HG02642 (cell line): ENCODE data around the gene AGMO.

Source experiments
- ATAC-seq: cut with Tn5 transposase; IDR thresholded peaks from one replicate; pipeline ENCODE4 v1.9.1; 2021; ENCODE audit warnings: mild to moderate bottlenecking; ENCODE audit not compliant: unreplicated experiment, poor library complexity

AGMO gene

GRCh38 chr7:15279640-15280039, 282.2 kb downstream of the AGMO start:
- ATAC-seq = no peak

- ATAC-seq = no peak
These were observed 304.1 kb downstream of the AGMO start for GRCh38 chr7:15257689-15258088.

- no peak for ATAC-seq
These were observed 309.6 kb downstream of the AGMO start for GRCh38 chr7:15252181-15252580.

- no peak for ATAC-seq
These were observed 313.3 kb downstream of the AGMO start for GRCh38 chr7:15248514-15248913.

GRCh38 chr7:15245831-15246230, 316.0 kb downstream of the AGMO start:
- ATAC-seq = no peak

- no peak for ATAC-seq
These were observed 322.0 kb downstream of the AGMO start for GRCh38 chr7:15239801-15240200.

- ATAC-seq = no peak
These were observed 324.9 kb downstream of the AGMO start for GRCh38 chr7:15236952-15237351.

- no peak for ATAC-seq
These were observed 327.4 kb downstream of the AGMO start for GRCh38 chr7:15234431-15234830.

- no peak for ATAC-seq
These were observed 333.0 kb downstream of the AGMO start for GRCh38 chr7:15228831-15229230.

- ATAC-seq = no peak
These were observed 335.8 kb downstream of the AGMO start for GRCh38 chr7:15225981-15226380.

- ATAC-seq = no peak
These were observed 342.1 kb downstream of the AGMO start for GRCh38 chr7:15219758-15220157.

- ATAC-seq = no peak
These were observed 343.6 kb downstream of the AGMO start for GRCh38 chr7:15218261-15218660.

GRCh38 chr7:15215616-15216015, 346.2 kb downstream of the AGMO start:
- no peak for ATAC-seq

GRCh38 chr7:15214976-15215375, 346.8 kb downstream of the AGMO start:
- ATAC-seq = no peak

- ATAC-seq = no peak
These were observed 348.7 kb downstream of the AGMO start for GRCh38 chr7:15213093-15213492.

GRCh38 chr7:15209429-15209828, 352.4 kb downstream of the AGMO start:
- ATAC-seq = no peak

GRCh38 chr7:15204421-15204820, 357.4 kb downstream of the AGMO start:
- ATAC-seq = no peak

GRCh38 chr7:15199482-15199881, 362.3 kb downstream of the AGMO start:
- ATAC-seq = no peak

- ATAC-seq = no peak
These were observed 364.5 kb downstream of the AGMO start for GRCh38 chr7:15197042-15197977.

- ATAC-seq = no peak
These were observed 383.8 kb downstream of the AGMO start for GRCh38 chr7:15178065-15178464.

- ATAC-seq = no peak
These were observed 385.7 kb downstream of the AGMO start for GRCh38 chr7:15176089-15176488.

- ATAC-seq = no peak
These were observed 386.7 kb downstream of the AGMO start for GRCh38 chr7:15175152-15175551.
